K562 (cell line): ENCODE results near the gene ALDOB. TPM values are rescaled to one million over a fixed set of nuclear protein-coding genes. Genes with fewer than 3 reads are reported as not detected.

Experiments
- ARID2 ChIP-seq: fragments of 450-650 bp; IDR thresholded peaks from 2 replicates; pipeline ENCODE4 v1.6.1; 2017; ENCODE audit warnings: antibody characterized with exemption, mild to moderate bottlenecking
- BRCA1 ChIP-seq, 2 experiments: fragments of 450-650 bp in 1 of 2; sonication (generic) in 1 of 2; formaldehyde crosslinking in 1 of 2; IDR thresholded peaks; 2 replicates each; pipeline versions ENCODE4 v1.5.0 to v1.6.1; 2017 to 2020; ENCODE audit warnings: mild to moderate bottlenecking in 1 of 2, missing genetic modification reagents in 1 of 2
- DPF2 ChIP-seq: fragments of 450-650 bp; IDR thresholded peaks from 2 replicates; pipeline ENCODE4 v1.6.1; 2016
- ELK1 ChIP-seq: sonication (generic); formaldehyde crosslinking; IDR thresholded peaks from 2 replicates; pipeline ENCODE4 v1.8.1; 2022; ENCODE audit warnings: missing genetic modification reagents
- ERF ChIP-seq: fragments of 450-650 bp; formaldehyde crosslinking; IDR thresholded peaks from 2 replicates; pipeline ENCODE4 v1.4.0; 2020; ENCODE audit warnings: mild to moderate bottlenecking, mixed read lengths
- HOMEZ ChIP-seq: fragments of 250-450 bp; sonication (Bioruptor Pico); IDR thresholded peaks from 2 replicates; pipeline ENCODE4 v1.4.0; 2020; ENCODE audit warnings: mild to moderate bottlenecking, moderate library complexity
- KDM4B ChIP-seq, 2 experiments: fragments of 450-650 bp in 1 of 2; sonication (generic) in 1 of 2; IDR thresholded peaks; 2 replicates each; pipeline ENCODE4 v1.6.1; 2016 to 2017; ENCODE audit warnings: borderline replicate concordance in 2 of 2, antibody characterized with exemption in 1 of 2, low read depth in 1 of 2, mild to moderate bottlenecking in 1 of 2
- KLF13 ChIP-seq: fragments of 450-650 bp; IDR thresholded peaks from 2 replicates; pipeline ENCODE4 v1.6.1; 2016; ENCODE audit warnings: missing genetic modification characterization, low read depth, mild to moderate bottlenecking, missing compliant biosample characterization, moderate library complexity, borderline replicate concordance
- NCOA4 ChIP-seq: fragments of 450-650 bp; IDR thresholded peaks from 2 replicates; pipeline ENCODE4 v1.6.1; 2018; ENCODE audit warnings: mild to moderate bottlenecking; ENCODE audit not compliant: partially characterized antibody
- NFXL1 ChIP-seq: fragments of 450-650 bp; formaldehyde crosslinking; IDR thresholded peaks from 2 replicates; pipeline ENCODE4 v1.4.0; 2021; ENCODE audit warnings: mild to moderate bottlenecking
- SAP30 ChIP-seq: fragments of 200-600 bp; sonication (generic); IDR thresholded peaks from 2 replicates; pipeline ENCODE4 v1.6.1; 2012; ENCODE audit warnings: borderline replicate concordance, low read depth, mild to moderate bottlenecking, moderate library complexity, low read length, control low read depth, inconsistent platforms; ENCODE audit not compliant: insufficient read depth, poor library complexity, severe bottlenecking
- STAT5A ChIP-seq: IDR thresholded peaks from 2 replicates; pipeline ENCODE4 v1.6.1; 2012; ENCODE audit warnings: low read length, inconsistent platforms, borderline replicate concordance
- TAL1 ChIP-seq: fragments of 450-650 bp; IDR thresholded peaks from 2 replicates; pipeline ENCODE4 v1.6.1; 2016; ENCODE audit warnings: mild to moderate bottlenecking
- THRA ChIP-seq: fragments of 450-650 bp; IDR thresholded peaks from 2 replicates; pipeline ENCODE4 v1.6.1; 2017; ENCODE audit warnings: mild to moderate bottlenecking, moderate library complexity
- XRCC5 ChIP-seq: fragments of 200-400 bp; formaldehyde crosslinking; IDR thresholded peaks from 2 replicates; pipeline ENCODE4 v1.6.1; 2017; ENCODE audit warnings: low read depth, mild to moderate bottlenecking, low read length
- ZC3H4 ChIP-seq: sonication (generic); formaldehyde crosslinking; IDR thresholded peaks from 2 replicates; pipeline ENCODE4 v1.9.0; 2021; ENCODE audit warnings: missing genetic modification reagents, borderline replicate concordance
- ZNF174 ChIP-seq: fragments of 250-450 bp; sonication (Bioruptor Pico); IDR thresholded peaks from 2 replicates; pipeline ENCODE4 v1.4.0; 2020; ENCODE audit warnings: mild to moderate bottlenecking
- ZNF584 ChIP-seq: fragments of 200-800 bp; sonication (Bioruptor generic); IDR thresholded peaks from 2 replicates; pipeline ENCODE4 v1.6.1; 2016; ENCODE audit warnings: low read depth, mild to moderate bottlenecking, missing genetic modification characterization, missing compliant biosample characterization
- ZNF778 ChIP-seq: fragments of 450-650 bp; formaldehyde crosslinking; IDR thresholded peaks from 2 replicates; pipeline ENCODE4 v1.4.0; 2020; ENCODE audit warnings: mild to moderate bottlenecking, moderate library complexity
- polyA plus RNA-seq, 8 experiments: library from polyadenylated mRNA; depleted of rRNA in 4 of 8; stranded (reverse) in 5 of 8; unstranded in 3 of 8; fragments of >200 nt; fragmentation: Nextera tagmentation in 2 of 8; fragmentation: Illumina TruSeq in 1 of 8; extraction: Ambion mirVana in 2 of 8; extraction: Trizol in 1 of 8; gene quantifications; 2 replicates each; pipeline versions ENCODE4 v1.2.1 to v1.2.3, GENCODE V29; 2011 to 2014; ENCODE audit warnings: inconsistent platforms in 1 of 8, missing spikeins in 1 of 8
- total RNA-seq, 7 experiments: library from RNA; depleted of rRNA in 6 of 7; stranded (reverse); fragments of >200 nt in 6 of 7; fragmentation: Illumina TruSeq in 2 of 7; extraction: Trizol in 2 of 7; gene quantifications; 2 replicates each; pipeline versions ENCODE4 v1.2.1 to v1.2.3, GENCODE V29; 2011 to 2021; ENCODE audit warnings: low replicate concordance in 1 of 7
- TF ChIP-seq, protein P1 (sequence below): fragments of 450-650 bp; IDR thresholded peaks from 2 replicates; pipeline ENCODE4 v1.6.1; 2018; ENCODE audit not compliant: partially characterized antibody

ALDOB gene
- total and polyA plus RNA-seq, 9 of the 15 experiments (the other 6 are each of a cell fraction or from before 2014, with no cell fraction given): 0.80 TPM; not detected in 8

DNA sequence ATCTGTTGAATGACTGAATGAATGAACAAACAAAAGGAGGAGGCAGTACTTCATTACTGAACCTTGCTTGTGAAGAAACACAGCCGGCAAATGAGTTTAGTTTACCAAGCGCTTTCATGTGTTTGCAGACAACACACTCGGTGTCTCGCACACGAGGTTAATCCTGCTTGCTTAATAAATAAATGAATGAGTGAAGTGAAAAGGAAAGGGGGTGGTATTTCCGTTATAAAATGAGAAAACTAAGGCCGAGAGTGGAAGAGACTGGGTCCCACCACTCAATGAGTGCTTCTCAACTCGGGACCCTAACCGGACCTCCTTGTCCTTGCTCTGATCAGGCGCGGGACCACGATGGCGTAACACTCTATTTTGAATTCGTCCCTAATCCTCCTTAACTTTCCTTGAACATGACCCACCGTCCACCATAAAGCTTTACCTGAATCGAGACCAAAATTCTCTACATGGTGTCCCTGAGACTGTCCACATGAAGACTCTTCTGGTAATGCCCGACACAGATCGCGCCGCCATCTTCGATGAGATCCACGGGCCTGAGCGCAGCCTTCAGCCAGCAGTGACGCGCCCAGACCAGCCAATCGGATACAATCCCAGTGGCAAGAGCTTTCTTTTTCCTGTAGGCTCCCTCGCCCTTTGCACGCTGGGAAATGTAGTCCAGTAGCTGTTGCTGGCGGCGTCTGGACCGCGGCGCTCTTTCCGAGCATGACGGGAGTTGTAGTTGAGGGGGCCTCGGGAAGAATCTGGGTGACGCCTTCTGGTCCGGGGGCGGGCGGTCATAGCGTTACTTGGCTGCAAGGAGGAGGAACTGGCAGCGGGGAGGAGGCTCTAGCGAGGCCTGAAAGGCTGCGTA, 37.3 kb downstream of the ALDOB start, which contains the start of the genes MRPL50 and ZNF189 (continued):
- TF ChIP-seq KDM4B (IDR thresholded peaks at IDR 0.05; ENCODE audit: borderline replicate concordance in 2 of 2, low read depth in 1 of 2) (no peak; a peak in 1 of 4 replicates), ZNF584 (CRISPR knock-in tag) (peak; percentile 51; the same call in 1 of the 2 replicates), NCOA4 (no peak), STAT5A (no peak), BRCA1 (IDR thresholded peaks at IDR 0.05) (no peak), BRCA1 (CRISPR knock-in tag; IDR thresholded peaks at IDR 0.05) (no peak), KLF13 (no peak), THRA (no peak), SAP30 (peak; percentile 26), XRCC5 (peak; percentile 30; the same call in 1 of the 2 replicates), ZC3H4 (CRISPR knock-in tag) (no peak; the same call in 1 of the 2 replicates), ZNF174 (CRISPR knock-in tag) (no peak), ERF (CRISPR knock-in tag) (no peak), DPF2 (no peak), HOMEZ (no peak), ELK1 (CRISPR knock-in tag) (no peak), TAL1 (no peak; the same call in 1 of the 2 replicates), ARID2 (no peak), NFXL1 (CRISPR knock-in tag) (no peak), ZNF778 (CRISPR knock-in tag) (no peak)
- TF ChIP-seq, protein P1, sequence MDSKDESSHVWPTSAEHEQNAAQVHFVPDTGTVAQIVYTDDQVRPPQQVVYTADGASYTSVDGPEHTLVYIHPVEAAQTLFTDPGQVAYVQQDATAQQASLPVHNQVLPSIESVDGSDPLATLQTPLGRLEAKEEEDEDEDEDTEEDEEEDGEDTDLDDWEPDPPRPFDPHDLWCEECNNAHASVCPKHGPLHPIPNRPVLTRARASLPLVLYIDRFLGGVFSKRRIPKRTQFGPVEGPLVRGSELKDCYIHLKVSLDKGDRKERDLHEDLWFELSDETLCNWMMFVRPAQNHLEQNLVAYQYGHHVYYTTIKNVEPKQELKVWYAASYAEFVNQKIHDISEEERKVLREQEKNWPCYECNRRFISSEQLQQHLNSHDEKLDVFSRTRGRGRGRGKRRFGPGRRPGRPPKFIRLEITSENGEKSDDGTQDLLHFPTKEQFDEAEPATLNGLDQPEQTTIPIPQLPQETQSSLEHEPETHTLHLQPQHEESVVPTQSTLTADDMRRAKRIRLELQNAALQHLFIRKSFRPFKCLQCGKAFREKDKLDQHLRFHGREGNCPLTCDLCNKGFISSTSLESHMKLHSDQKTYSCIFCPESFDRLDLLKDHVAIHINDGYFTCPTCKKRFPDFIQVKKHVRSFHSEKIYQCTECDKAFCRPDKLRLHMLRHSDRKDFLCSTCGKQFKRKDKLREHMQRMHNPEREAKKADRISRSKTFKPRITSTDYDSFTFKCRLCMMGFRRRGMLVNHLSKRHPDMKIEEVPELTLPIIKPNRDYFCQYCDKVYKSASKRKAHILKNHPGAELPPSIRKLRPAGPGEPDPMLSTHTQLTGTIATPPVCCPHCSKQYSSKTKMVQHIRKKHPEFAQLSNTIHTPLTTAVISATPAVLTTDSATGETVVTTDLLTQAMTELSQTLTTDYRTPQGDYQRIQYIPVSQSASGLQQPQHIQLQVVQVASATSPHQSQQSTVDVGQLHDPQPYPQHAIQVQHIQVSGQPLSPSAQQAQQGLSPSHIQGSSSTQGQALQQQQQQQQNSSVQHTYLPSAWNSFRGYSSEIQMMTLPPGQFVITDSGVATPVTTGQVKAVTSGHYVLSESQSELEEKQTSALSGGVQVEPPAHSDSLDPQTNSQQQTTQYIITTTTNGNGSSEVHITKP: no peak
